ENCODE measurements around the gene LRBA.
"Not testable (repeated sequence)": the region's sequence is repeated elsewhere in the genome, so short reads cannot be mapped to it uniquely, and the experiment has no call there.

The LRBA gene

DNA sequence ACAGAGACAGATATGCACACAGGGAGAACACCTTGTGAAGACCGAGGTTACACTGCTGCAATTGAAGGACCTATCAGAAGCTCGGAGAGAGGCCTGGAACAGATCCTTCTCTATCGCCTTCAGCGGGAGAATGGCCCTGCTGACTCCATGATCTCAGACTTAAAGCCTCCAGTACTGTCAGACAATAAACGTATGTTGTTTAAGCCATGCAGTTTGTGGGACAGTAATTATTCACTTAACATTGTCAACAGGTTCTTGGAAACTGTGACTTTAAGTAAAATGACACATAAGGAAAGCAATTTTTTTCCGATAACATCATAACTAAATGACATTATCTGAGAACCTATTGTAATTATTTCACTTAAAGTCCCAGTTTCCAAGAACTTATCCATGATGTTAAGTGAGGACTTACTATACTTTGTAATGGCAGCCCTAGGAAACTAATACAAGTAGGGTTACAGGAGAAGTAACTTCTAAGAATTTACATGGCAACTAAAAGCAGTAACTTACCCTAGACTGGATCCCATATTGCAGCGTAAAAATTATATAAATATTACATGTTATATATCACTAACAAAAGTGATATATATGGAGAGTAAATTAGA lies 613.9 kb downstream of the LRBA start:
- no peaks in the 10 kb centered on the region for H3K36me3 ChIP-seq (ENCODE audit: insufficient read depth, low read length)
- H3K9me3 ChIP-seq (ENCODE audit: control insufficient read depth, insufficient read depth, low read length) = no peaks in the 10 kb centered on the region
- no peaks in the 10 kb centered on the region for H3K4me1 ChIP-seq (ENCODE audit: insufficient read depth, low read length)
- no peak overlapping the region for H3K9ac ChIP-seq (ENCODE audit: low read depth, low read length)

DNA sequence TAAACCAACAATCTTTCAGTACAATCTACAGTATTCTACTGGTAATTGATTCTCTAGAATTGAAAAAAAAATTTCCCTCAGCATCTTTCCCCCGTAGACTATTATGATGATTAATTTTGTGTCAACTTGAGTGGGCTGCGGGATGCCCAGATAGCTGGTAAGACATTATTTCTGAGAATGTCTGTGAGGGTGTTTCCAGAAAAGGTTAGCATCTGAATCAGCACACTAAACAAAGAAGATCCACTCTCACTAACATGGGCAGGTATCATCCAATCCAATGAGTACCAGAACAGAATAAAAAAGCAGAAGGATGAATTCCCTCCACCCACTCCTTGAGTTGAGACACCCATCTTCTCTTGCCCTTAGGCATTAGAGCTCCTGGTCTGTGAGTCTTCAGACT lies 619.2 kb downstream of the LRBA start:
- Histone ChIP-seq H3K4me1 (ENCODE audit: insufficient read depth, low read length) (no peaks in the 10 kb centered on the region), H3K36me3 (ENCODE audit: insufficient read depth, low read length) (no peaks in the 10 kb centered on the region), H3K9me3 (ENCODE audit: control insufficient read depth, insufficient read depth, low read length) (no peaks in the 10 kb centered on the region), H3K9ac (ENCODE audit: low read depth, low read length) (no peak overlapping the region)

DNA sequence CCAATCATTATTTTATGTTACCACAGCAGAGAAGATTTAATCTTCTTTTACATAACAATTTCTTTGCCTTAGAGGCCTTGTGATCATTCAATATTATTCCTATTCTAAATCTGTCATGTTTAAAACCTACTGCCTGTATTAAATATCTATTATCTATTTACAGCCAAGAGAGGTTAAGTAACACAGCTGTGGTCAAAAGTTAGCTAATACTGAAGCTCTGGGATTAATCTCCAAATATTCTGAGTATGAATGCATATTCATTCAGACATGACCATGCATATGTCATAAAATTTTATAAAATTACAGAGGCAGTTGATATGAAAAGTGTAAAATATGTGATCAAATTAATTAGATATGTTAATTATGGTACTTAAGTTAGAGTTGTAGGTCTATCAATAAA lies 621.0 kb downstream of the LRBA start:
- Histone ChIP-seq H3K9me3 (ENCODE audit: control insufficient read depth, insufficient read depth, low read length) (no peaks in the 10 kb centered on the region), H3K4me1 (ENCODE audit: insufficient read depth, low read length) (no peaks in the 10 kb centered on the region), H3K36me3 (ENCODE audit: insufficient read depth, low read length) (no peaks in the 10 kb centered on the region), H3K9ac (ENCODE audit: low read depth, low read length) (no peak overlapping the region)

DNA sequence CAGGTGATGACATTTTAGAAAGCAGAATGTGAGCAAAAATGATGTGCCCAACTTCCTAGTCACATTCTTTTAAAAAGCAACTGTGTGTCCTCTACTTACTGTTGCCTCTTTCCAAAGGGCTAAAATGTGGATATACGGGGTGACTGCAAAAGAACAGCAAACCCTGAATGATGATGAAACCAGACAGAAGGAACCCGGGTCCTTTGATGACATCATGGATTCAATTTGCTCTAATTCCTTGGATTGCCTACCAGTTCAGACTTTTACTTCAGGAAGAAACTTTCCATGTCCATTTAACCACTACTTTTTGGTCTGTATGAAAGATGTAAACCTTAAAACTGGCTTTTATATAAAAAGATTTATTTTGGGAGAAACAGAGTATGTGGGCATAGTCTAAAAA lies 624.0 kb downstream of the LRBA start:
- no peaks in the 10 kb centered on the region for H3K4me1 ChIP-seq (ENCODE audit: insufficient read depth, low read length)
- no peaks in the 10 kb centered on the region for H3K9me3 ChIP-seq (ENCODE audit: control insufficient read depth, insufficient read depth, low read length)
- no peaks in the 10 kb centered on the region for H3K36me3 ChIP-seq (ENCODE audit: insufficient read depth, low read length)
- H3K9ac ChIP-seq (ENCODE audit: low read depth, low read length) = no peak overlapping the region

DNA sequence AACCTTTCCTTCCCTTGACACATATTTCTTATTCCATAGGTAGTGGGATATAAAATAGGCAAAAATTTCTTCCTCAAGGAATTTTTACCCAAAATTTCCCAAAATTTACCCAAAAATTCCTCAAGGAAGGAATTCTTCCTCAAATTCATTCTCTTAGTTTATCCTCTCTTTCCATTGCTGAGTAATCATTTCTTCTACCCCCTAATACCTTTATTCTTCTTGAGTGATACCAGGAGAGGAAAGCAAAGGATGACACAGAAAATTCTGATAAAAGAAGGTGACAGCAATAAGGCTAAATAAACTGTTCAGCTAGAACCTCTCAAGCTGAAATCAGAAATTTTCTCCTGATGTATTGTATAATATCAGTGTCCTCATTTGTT lies 624.6 kb downstream of the LRBA start:
- Histone ChIP-seq H3K4me1 (ENCODE audit: insufficient read depth, low read length) (peaks cover 3% of the 10 kb centered on the region; the same call in 1 of the 2 replicates), H3K9me3 (ENCODE audit: control insufficient read depth, insufficient read depth, low read length) (no peaks in the 10 kb centered on the region), H3K9ac (ENCODE audit: low read depth, low read length) (no peak overlapping the region), H3K36me3 (ENCODE audit: insufficient read depth, low read length) (no peaks in the 10 kb centered on the region)

DNA sequence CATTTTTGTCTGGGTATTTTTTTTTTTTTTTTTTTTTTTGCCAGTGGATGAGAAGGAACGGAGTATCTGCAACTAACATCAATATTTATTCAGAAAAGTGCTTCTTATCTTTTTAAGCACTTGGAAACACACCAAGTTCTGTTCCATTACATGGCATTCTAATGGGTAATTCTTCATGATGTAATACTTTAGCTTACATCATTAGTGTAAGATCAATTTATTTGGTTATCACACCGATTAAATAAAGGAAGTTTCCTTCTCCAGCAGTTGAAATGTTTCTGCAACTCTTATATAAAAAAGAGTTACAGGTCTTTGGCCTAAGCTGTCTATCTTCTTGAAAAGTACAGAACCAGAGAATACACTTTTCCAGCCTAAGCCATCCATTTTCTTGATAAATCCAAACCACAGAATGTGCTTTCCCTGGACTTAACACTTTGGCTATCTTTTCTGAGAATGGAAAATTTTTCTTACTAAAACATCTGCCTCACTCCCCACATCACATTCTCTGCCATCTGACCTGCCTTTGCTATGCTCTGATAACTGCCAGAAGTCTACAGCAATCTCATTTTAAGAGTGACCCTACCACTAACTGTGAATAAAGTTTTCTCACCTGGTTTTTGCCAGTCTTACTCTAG lies 625.1 kb downstream of the LRBA start:
- Histone ChIP-seq H3K9ac (ENCODE audit: low read depth, low read length) (no peak overlapping the region), H3K36me3 (ENCODE audit: insufficient read depth, low read length) (no peaks in the 10 kb centered on the region), H3K4me1 (ENCODE audit: insufficient read depth, low read length) (peaks cover 7% of the 10 kb centered on the region; the same call in 1 of the 2 replicates), H3K9me3 (ENCODE audit: control insufficient read depth, insufficient read depth, low read length) (no peaks in the 10 kb centered on the region)

DNA sequence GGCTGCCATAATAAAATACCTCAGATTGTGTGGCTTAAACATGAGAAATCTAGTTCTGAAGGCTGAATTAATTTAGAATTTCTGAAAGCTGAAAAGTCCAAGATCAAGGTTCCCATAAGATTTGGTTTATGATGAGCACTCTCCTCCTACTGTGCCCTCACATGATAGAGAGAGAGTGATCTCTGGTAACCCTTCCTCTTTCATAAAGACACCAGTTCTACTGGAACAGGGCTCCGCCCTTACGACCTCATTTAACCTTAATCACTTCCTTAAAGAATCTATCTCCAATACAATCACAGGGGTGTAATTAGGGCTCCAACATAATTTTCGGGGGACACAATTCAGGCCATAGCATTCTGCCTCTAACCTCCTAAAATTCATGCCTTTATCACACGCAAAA lies 627.1 kb downstream of the LRBA start:
- Histone ChIP-seq H3K9ac (ENCODE audit: low read depth, low read length) (no peak overlapping the region), H3K36me3 (ENCODE audit: insufficient read depth, low read length) (no peaks in the 10 kb centered on the region), H3K9me3 (ENCODE audit: control insufficient read depth, insufficient read depth, low read length) (no peaks in the 10 kb centered on the region), H3K4me1 (ENCODE audit: insufficient read depth, low read length) (peaks cover 10% of the 10 kb centered on the region)

DNA sequence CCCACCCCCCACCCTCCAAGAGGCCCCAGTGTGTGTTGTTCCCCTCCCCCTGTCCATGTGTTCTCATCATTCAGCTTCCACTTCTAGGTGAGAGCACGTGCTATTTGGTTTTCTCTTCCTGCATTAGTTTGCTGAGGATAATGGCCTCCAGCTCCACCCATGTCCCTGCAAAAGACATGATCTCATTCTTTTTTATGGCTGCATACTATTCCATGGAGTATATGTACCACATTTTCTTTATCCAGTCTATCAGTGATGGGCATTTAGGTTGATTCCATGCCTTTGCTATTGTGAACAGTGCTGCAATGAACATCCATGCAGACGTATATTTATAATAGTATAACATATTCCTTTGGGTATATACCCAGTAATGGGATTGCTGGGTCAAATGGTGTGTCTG lies 628.7 kb downstream of the LRBA start:
- H3K9me3 ChIP-seq (ENCODE audit: control insufficient read depth, insufficient read depth, low read length); H3K9ac ChIP-seq (ENCODE audit: low read depth, low read length); H3K36me3 ChIP-seq (ENCODE audit: insufficient read depth, low read length): not testable (repeated sequence)
- H3K4me1 ChIP-seq (ENCODE audit: insufficient read depth, low read length) = peaks cover 13% of the 10 kb centered on the region

DNA sequence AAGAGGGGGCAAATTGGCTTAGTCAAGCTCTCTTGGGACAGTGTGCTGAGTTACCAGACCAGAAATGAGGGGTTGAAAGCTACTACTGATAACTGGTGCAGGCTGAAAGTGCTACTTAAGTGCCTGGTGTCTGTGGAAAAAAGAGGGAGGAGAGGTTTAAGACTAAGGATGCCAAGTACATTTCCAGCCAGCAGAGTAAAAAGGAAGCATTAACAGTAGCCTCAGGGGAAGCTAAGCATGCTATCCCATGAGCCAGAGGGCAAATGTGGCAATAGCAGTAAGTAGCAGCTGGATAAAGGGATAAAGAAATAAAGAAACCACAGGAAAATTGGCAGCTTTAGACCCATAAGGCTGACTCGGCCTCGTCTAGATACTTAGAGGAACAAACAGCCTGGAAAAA lies 629.5 kb downstream of the LRBA start:
- Histone ChIP-seq H3K9ac (ENCODE audit: low read depth, low read length) (no peak overlapping the region), H3K4me1 (ENCODE audit: insufficient read depth, low read length) (peaks cover 16% of the 10 kb centered on the region), H3K36me3 (ENCODE audit: insufficient read depth, low read length) (no peaks in the 10 kb centered on the region), H3K9me3 (ENCODE audit: control insufficient read depth, insufficient read depth, low read length) (no peaks in the 10 kb centered on the region)

DNA sequence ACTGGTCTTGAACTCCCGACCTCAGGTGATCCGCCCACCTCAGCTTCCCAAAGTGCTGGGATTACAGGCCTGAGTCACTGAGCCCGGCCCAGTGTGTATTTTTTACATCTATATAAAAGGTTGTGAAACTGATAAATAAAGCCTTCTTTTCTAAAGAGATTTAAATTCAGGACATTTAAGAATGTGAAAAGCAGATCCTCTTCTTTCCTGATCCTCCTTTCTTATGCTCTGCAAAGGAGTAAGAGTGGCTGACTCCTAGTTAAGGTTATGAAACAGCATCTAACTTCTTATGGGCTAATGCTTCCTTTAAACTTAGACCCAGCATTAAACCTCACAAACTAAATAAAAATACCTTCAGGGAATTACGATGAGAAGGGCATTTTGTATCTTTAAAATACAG lies 630.8 kb downstream of the LRBA start:
- Histone ChIP-seq H3K9ac (ENCODE audit: low read depth, low read length) (no peak overlapping the region), H3K36me3 (ENCODE audit: insufficient read depth, low read length) (no peaks in the 10 kb centered on the region), H3K9me3 (ENCODE audit: control insufficient read depth, insufficient read depth, low read length) (no peaks in the 10 kb centered on the region), H3K4me1 (ENCODE audit: insufficient read depth, low read length) (peaks cover 16% of the 10 kb centered on the region)

DNA sequence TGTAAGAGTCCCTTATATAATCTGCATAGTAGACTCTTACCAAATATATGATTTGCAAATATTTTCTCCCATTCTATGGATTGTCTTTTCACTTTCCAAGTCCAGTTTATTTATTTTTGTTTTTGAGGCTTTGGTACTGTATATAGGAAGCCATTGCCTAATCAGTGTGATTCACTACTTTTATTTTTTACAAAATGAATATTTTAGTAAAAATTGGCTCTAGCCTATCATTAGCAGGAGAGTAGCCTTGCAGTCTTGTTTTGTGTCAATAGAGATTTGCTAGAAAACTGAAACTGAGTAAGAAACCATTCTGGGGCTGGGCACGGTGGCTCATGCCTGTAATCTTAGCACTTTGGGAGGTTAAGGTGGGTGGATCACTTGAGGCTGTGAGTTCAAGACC lies 633.1 kb downstream of the LRBA start:
- Histone ChIP-seq H3K36me3 (ENCODE audit: insufficient read depth, low read length) (no peaks in the 10 kb centered on the region), H3K9ac (ENCODE audit: low read depth, low read length) (no peak overlapping the region), H3K9me3 (ENCODE audit: control insufficient read depth, insufficient read depth, low read length) (no peaks in the 10 kb centered on the region), H3K4me1 (ENCODE audit: insufficient read depth, low read length) (peaks cover 16% of the 10 kb centered on the region)

DNA sequence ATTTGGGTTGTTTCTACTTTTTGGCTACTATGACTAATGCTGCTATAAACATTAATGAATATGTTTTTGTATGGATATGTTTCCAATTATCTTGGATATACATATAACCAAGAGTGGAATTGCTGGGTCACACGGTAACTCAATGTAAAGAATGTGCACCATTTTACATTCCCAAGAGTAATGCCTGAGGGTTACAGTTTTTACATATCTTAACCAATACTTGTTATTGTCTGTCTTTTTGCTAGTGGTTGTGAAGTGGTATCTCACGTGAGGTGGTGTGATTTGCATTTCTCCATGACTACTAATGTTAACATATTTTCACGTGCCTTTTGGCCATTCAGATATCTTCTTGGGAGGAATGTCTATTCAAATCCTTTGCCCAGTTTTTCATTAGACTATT lies 633.5 kb downstream of the LRBA start:
- Histone ChIP-seq H3K9ac (ENCODE audit: low read depth, low read length) (no peak overlapping the region), H3K36me3 (ENCODE audit: insufficient read depth, low read length) (no peaks in the 10 kb centered on the region), H3K9me3 (ENCODE audit: control insufficient read depth, insufficient read depth, low read length) (no peaks in the 10 kb centered on the region), H3K4me1 (ENCODE audit: insufficient read depth, low read length) (peaks cover 16% of the 10 kb centered on the region)

DNA sequence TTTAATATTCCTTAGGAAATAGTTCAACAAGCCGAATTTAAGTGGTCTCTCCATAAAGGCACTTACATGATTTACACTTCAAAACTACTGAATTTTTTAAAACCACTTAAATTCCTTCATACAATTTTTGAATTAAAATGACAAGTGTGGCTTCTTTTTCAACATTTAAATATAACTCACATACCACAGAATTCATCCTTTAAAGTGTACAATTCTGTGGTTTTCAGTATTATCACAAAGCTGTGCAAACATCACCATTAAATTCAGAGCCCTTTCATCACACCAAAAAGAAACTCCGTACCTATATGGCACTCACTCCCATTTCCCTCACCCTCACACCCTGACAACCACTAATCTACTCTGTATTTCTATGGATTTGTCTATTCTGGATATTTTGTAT lies 634.0 kb downstream of the LRBA start:
- no peaks in the 10 kb centered on the region for H3K36me3 ChIP-seq (ENCODE audit: insufficient read depth, low read length)
- H3K9me3 ChIP-seq (ENCODE audit: control insufficient read depth, insufficient read depth, low read length) = no peaks in the 10 kb centered on the region
- peaks cover 16% of the 10 kb centered on the region for H3K4me1 ChIP-seq (ENCODE audit: insufficient read depth, low read length)
- no peak overlapping the region for H3K9ac ChIP-seq (ENCODE audit: low read depth, low read length)

DNA sequence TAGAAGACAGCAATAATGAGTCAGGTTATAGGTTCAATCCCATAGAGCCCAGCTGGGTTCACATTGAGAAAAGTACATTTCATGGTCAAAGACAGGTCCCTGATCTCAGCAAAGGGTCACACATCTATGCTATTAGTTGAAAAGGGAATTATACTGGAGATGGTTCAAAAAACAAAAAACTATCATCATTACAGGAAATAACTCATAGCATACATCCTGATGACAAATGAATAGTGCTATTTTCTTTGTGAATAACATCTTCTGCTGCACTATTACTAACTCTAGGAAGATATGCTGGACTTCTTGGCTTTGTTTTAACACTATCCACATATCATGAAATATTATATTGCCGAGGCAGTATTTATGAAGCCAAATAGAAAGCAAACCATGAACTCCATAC lies 635.6 kb downstream of the LRBA start:
- Histone ChIP-seq H3K9me3 (ENCODE audit: control insufficient read depth, insufficient read depth, low read length) (no peaks in the 10 kb centered on the region), H3K36me3 (ENCODE audit: insufficient read depth, low read length) (no peaks in the 10 kb centered on the region), H3K4me1 (ENCODE audit: insufficient read depth, low read length) (peaks cover 9% of the 10 kb centered on the region), H3K9ac (ENCODE audit: low read depth, low read length) (no peak overlapping the region)

DNA sequence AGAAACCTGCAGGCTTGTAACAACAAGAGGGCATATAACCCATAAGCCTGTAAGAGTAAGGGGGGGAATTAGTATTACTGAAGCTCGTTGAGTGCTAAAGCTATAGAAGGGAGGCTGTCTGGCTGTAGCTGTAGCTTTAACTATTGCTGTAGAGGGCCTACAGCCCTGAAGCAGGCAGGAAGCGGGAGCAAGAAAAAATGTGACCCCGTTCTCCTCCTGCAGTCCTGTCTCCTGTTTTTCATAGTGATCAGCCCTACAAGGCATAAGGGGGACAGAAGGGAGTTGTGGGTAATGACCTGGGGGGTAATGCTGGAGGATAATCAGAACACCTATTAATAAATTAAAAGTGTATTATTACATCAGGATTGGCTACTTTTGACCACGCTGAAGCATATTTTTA lies 640.1 kb downstream of the LRBA start:
- H3K36me3 ChIP-seq (ENCODE audit: insufficient read depth, low read length) = no peaks in the 10 kb centered on the region
- H3K9me3 ChIP-seq (ENCODE audit: control insufficient read depth, insufficient read depth, low read length) = no peaks in the 10 kb centered on the region
- H3K9ac ChIP-seq (ENCODE audit: low read depth, low read length) = no peak overlapping the region
- H3K4me1 ChIP-seq (ENCODE audit: insufficient read depth, low read length) = no peaks in the 10 kb centered on the region

Measured in ES-I3 (cell line).